HK-2 (cell line): ENCODE measurements around the gene RFC2.
"Not testable (repeated sequence)": the region's sequence is repeated elsewhere in the genome, so short reads cannot be mapped to it uniquely, and the experiment has no call there.

Source experiments
- DNase-seq: peaks from one replicate; pipeline ENCODE4 v3.0.0-alpha.2; 2018; ENCODE audit not compliant: unreplicated experiment

RFC2 gene

GRCh38 chr7:74248156-74248555, 6.0 kb downstream of the RFC2 start:
- DNase-seq, result no peak

- DNase-seq, result no peak
Measured at GRCh38 chr7:74246497-74246896, 7.7 kb downstream of the RFC2 start.

GRCh38 chr7:74242122-74242443, 12.1 kb downstream of the RFC2 start:
- no peak for DNase-seq

GRCh38 chr7:74240482-74240881, 13.7 kb downstream of the RFC2 start:
- no peak for DNase-seq

- no peak for DNase-seq
Measured at GRCh38 chr7:74236284-74236683, 17.9 kb downstream of the RFC2 start.

GRCh38 chr7:74235518-74236268, 18.5 kb downstream of the RFC2 start:
- DNase-seq, result no peak

GRCh38 chr7:74233655-74234285, 20.4 kb downstream of the RFC2 start:
- no peak for DNase-seq

GRCh38 chr7:74231232-74231590, 23.0 kb downstream of the RFC2 start:
- DNase-seq, result no peak

GRCh38 chr7:74230446-74231231, 23.6 kb downstream of the RFC2 start:
- no peak for DNase-seq

GRCh38 chr7:74228951-74229900, 25.0 kb downstream of the RFC2 start:
- DNase-seq, result no peak

- DNase-seq, result no peak
Measured at GRCh38 chr7:74226633-74227032, 27.6 kb downstream of the RFC2 start.

GRCh38 chr7:74225400-74225799, 28.8 kb downstream of the RFC2 start:
- DNase-seq, result no peak

GRCh38 chr7:74224907-74225306, 29.3 kb downstream of the RFC2 start:
- DNase-seq, result not testable (repeated sequence)

GRCh38 chr7:74224511-74224832, 29.7 kb downstream of the RFC2 start:
- no peak for DNase-seq

GRCh38 chr7:74223711-74224510, 30.3 kb downstream of the RFC2 start:
- DNase-seq, result no peak

GRCh38 chr7:74222851-74223710, 31.1 kb downstream of the RFC2 start:
- DNase-seq, result no peak

- no peak for DNase-seq
Measured at GRCh38 chr7:74221713-74222112, 32.5 kb downstream of the RFC2 start.

- DNase-seq, result no peak
Measured at GRCh38 chr7:74220229-74220628, 34.0 kb downstream of the RFC2 start.

GRCh38 chr7:74219416-74219815, 34.8 kb downstream of the RFC2 start:
- no peak for DNase-seq

GRCh38 chr7:74218343-74218698, 35.9 kb downstream of the RFC2 start:
- DNase-seq, result no peak
